ENCODE results near the gene BPIFB1.

Gene BPIFB1

DNA sequence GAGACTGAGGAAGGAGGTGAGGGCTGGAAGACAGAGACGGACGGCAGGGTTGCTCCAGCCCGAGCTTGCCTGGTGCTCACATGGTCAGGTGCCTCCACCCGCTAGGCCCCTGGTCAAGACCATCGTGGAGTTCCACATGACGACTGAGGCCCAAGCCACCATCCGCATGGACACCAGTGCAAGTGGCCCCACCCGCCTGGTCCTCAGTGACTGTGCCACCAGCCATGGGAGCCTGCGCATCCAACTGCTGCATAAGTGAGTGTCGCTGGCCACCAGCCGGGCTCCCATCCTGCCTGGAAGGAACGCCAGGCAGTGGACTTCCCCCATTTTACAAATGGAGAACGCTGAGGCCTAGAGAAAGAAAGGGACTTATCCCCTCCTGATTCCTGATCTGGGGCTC, 7.8 kb downstream of the BPIFB1 start:
- no peaks in the 10 kb centered on the region; the same call in 1 of the 2 replicates for H3K27me3 ChIP-seq (replicated peaks; ENCODE audit: control insufficient read depth, insufficient read depth, low read length)

DNA sequence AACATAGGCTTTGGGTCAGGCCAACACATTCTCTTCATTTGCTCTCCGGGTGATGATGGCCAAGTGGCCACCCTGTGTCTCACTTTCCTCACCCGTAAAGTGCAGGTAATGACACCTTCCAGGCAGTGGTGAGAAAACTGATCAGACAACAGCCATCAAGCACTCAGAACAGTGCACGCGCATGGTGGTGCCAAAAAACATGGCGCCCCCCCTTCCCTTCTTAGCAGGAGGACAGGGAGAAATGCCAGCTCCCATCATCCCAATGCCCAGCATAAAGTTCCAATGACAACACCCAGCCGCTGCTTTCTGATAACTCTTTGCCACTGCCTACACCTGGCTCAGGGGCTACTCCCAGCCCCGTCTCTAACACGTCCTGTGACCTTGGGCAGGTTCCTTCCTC, 8.4 kb downstream of the BPIFB1 start:
- Histone ChIP-seq H3K27me3 (replicated peaks; ENCODE audit: control insufficient read depth, insufficient read depth, low read length) (no peaks in the 10 kb centered on the region), H3K4me3 (replicated peaks; ENCODE audit: low read depth, low read length) (no peak overlapping the region), H3K36me3 (ENCODE audit: control insufficient read depth, insufficient read depth, low read length) (no peaks in the 10 kb centered on the region)
- no peak for DNase-seq (ENCODE audit: extremely low read depth, insufficient read length)
- TF ChIP-seq, protein P1, sequence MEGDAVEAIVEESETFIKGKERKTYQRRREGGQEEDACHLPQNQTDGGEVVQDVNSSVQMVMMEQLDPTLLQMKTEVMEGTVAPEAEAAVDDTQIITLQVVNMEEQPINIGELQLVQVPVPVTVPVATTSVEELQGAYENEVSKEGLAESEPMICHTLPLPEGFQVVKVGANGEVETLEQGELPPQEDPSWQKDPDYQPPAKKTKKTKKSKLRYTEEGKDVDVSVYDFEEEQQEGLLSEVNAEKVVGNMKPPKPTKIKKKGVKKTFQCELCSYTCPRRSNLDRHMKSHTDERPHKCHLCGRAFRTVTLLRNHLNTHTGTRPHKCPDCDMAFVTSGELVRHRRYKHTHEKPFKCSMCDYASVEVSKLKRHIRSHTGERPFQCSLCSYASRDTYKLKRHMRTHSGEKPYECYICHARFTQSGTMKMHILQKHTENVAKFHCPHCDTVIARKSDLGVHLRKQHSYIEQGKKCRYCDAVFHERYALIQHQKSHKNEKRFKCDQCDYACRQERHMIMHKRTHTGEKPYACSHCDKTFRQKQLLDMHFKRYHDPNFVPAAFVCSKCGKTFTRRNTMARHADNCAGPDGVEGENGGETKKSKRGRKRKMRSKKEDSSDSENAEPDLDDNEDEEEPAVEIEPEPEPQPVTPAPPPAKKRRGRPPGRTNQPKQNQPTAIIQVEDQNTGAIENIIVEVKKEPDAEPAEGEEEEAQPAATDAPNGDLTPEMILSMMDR (IDR thresholded peaks at IDR 0.05; ENCODE audit: insufficient read depth, low read length, poor library complexity, severe bottlenecking): no peak

More for the DNA sequence above, 7.8 kb downstream of the BPIFB1 start:
- H3K4me3 ChIP-seq (replicated peaks; ENCODE audit: low read depth, low read length): no peak overlapping the region
- DNase-seq (ENCODE audit: extremely low read depth, insufficient read length): no peak
- H3K36me3 ChIP-seq (ENCODE audit: control insufficient read depth, insufficient read depth, low read length): no peaks in the 10 kb centered on the region
- TF ChIP-seq, protein P1 (IDR thresholded peaks at IDR 0.05; ENCODE audit: insufficient read depth, low read length, poor library complexity, severe bottlenecking): no peak

DNA sequence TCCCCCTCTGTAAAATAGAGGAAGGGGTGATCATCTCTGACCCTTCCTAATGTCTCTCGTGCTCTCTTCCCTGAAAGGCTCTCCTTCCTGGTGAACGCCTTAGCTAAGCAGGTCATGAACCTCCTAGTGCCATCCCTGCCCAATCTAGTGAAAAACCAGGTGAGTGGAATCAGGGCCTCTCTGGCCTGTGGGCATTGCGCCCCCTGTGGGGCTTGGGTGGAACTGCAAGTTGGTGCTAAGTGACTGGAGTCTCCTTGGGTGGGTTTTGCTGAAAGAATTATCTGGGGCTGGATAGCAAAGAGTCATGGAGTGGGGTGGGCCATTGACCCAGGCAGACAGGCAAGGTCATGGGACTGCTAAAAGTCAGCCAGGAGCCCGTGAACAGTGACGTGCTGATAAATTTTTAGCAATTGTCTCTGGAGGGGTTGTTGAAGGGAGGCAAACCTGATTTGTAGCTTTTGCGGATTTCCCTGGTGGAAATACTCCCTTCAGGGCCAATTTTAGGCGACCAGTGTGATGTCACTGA, 8.9 kb downstream of the BPIFB1 start:
- TF ChIP-seq, protein P1 (IDR thresholded peaks at IDR 0.05; ENCODE audit: insufficient read depth, low read length, poor library complexity, severe bottlenecking): peak; percentile 99
- no peak overlapping the region for H3K4me3 ChIP-seq (replicated peaks; ENCODE audit: low read depth, low read length)
- H3K36me3 ChIP-seq (ENCODE audit: control insufficient read depth, insufficient read depth, low read length): no peaks in the 10 kb centered on the region
- no peak for DNase-seq (ENCODE audit: extremely low read depth, insufficient read length)
- no peaks in the 10 kb centered on the region; the same call in 1 of the 2 replicates for H3K27me3 ChIP-seq (replicated peaks; ENCODE audit: control insufficient read depth, insufficient read depth, low read length)

DNA sequence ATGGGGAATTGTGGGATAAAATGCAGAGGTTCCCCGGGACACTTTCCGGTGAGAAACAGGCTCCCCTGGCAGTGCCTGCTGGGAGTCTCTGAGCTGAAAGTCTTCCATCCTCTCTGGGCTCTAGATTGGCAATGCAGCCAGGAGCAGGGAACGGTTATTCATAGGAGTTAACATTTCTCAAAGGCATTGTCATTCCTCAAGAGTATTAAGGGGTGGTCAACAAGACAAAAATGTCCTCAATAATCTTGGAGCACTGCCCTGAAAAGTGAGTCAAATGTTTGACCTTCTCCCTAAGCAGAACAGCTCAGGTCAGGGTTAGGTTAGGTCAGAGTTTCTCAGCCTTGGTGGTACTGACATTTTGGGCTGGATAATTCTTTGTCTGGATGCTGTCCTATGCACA, 13.2 kb downstream of the BPIFB1 start:
- Histone ChIP-seq H3K36me3 (ENCODE audit: control insufficient read depth, insufficient read depth, low read length) (no peaks in the 10 kb centered on the region), H3K4me3 (replicated peaks; ENCODE audit: low read depth, low read length) (no peak overlapping the region), H3K27me3 (replicated peaks; ENCODE audit: control insufficient read depth, insufficient read depth, low read length) (no peaks in the 10 kb centered on the region; the same call in 1 of the 2 replicates)
- TF ChIP-seq, protein P1 (IDR thresholded peaks at IDR 0.05; ENCODE audit: insufficient read depth, low read length, poor library complexity, severe bottlenecking): no peak
- DNase-seq (ENCODE audit: extremely low read depth, insufficient read length): no peak

DNA sequence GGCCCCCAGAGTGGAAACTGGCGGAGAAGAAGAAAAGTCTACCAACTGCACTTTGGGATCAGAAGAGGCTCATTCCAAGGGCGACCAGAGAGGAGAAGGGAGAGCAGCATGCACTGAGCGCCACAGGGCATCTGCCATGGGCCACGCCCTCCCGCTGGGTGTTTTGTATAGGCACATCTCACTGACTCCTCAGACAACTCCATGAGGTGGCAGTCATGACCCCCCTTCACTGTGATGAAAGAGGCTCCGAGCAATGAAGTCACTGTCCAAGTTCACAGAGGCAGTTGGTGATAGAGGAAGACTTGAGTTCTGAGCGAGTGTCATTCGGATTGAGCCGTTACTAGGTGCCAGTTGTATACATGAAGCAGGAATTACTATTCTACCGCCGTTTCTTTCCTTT, 15.4 kb downstream of the BPIFB1 start:
- TF ChIP-seq, protein P1 (IDR thresholded peaks at IDR 0.05; ENCODE audit: insufficient read depth, low read length, poor library complexity, severe bottlenecking): no peak
- H3K36me3 ChIP-seq (ENCODE audit: control insufficient read depth, insufficient read depth, low read length): no peaks in the 10 kb centered on the region
- H3K4me3 ChIP-seq (replicated peaks; ENCODE audit: low read depth, low read length): no peak overlapping the region
- no peaks in the 10 kb centered on the region; the same call in 1 of the 2 replicates for H3K27me3 ChIP-seq (replicated peaks; ENCODE audit: control insufficient read depth, insufficient read depth, low read length)
- no peak for DNase-seq (ENCODE audit: extremely low read depth, insufficient read length)
